HG02642 (cell line): ENCODE data around the gene TGM1.

Experiments used
- ATAC-seq: cut with Tn5 transposase; IDR thresholded peaks from one replicate; pipeline ENCODE4 v1.9.1; 2021; ENCODE audit warnings: mild to moderate bottlenecking; ENCODE audit not compliant: unreplicated experiment, poor library complexity

TGM1 gene

GRCh38 chr14:24293525-24293924 lies 30.5 kb upstream of the TGM1 start:
- no peak for ATAC-seq

GRCh38 chr14:24292118-24292807 lies 29.3 kb upstream of the TGM1 start:
- ATAC-seq: no peak

- no peak for ATAC-seq
Observed at GRCh38 chr14:24291446-24292117, 28.6 kb upstream of the TGM1 start.

DNA sequence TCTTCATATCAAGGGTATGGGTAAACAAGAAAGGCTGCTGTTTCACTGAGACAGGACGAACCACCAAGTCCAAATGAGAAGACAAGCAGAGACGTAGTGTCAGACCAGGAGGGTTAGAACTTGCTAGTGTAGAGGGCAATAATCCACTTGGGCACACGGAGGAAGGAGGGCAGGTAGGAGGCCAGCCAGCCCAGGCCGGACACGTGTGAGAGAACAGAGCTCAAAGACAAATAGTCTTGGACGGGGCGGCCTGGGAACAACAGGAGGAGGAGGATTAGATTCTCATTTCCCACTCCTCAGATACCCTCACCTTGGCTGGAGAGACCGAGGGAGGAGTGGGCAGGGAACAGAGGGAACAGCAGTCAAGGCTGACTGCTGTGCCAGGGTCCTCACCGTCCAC lies 27.8 kb upstream of the TGM1 start:
- no peak for ATAC-seq

GRCh38 chr14:24289649-24290280 lies 26.8 kb upstream of the TGM1 start:
- ATAC-seq: no peak

DNA sequence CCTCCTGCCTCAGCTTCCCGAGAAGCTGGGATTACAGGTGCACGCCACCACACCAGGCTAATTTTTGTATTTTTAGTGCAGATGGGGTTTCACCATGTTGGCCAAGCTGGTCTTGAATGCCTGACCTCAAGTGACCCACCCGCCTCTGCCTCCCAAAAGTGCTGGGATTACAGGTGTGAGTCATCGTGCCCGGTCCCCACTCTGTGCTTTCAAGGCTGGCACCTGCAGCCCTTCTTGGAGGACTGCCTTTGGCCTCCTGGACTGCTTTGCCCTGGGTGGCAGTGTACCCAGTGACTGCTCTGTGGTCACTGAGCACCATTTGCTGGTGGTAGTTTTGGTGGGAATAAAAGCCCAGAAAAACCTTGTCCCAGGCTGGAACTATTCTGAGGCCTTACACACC lies 24.0 kb upstream of the TGM1 start:
- ATAC-seq: no peak

- ATAC-seq: no peak
Observed at GRCh38 chr14:24285351-24285750, 22.4 kb upstream of the TGM1 start.

GRCh38 chr14:24284501-24285035 lies 21.6 kb upstream of the TGM1 start:
- ATAC-seq: no peak

GRCh38 chr14:24283796-24284460 lies 21.0 kb upstream of the TGM1 start:
- ATAC-seq: no peak

- ATAC-seq: no peak
Observed at GRCh38 chr14:24282736-24283135, 19.8 kb upstream of the TGM1 start.

GRCh38 chr14:24281636-24282035 lies 18.7 kb upstream of the TGM1 start:
- no peak for ATAC-seq

GRCh38 chr14:24280797-24281460 lies 18.0 kb upstream of the TGM1 start:
- ATAC-seq: no peak

DNA sequence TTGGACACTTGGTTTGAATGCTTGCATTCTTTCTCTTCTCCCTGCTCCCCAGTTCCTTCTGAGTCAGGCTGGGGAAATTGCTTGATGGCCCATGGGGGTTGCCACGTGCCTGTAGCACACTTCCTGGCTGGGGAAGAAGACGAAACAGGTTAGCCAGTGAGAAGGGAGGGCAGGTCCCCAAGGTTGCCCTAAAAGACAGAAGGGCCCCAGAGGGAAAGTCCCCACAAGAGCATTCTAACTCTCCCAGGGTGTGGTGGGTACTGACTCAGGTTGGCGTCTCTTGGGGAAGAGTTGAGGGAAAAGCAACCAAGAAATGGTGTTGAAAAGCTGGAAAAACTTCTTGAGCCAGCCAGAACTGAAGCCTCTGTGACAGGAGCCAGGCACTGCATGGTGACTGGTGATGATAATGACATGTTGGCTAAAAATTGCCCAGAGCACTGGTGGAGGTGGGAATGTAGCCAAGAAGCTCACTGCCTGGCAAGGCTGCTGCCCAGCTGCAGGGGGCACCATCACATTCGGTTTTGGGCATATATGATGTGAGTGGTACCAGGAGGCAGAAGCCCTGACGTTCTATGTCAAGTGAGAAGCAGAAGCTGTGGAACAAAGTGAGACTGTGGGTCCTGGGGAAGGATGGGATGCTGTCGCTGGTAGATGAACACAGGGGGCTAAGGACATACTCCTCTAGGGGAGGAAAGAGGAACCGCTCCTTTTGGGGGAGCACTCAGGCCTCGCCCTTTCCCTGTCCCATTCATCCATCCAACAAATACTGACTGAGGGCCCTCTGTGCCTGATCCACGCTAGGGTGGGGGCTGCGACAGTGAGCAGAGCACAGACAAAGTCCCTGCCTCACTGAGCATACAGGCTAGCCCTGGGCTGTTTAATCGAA lies 16.6 kb upstream of the TGM1 start:
- ATAC-seq: peak; percentile 68

DNA sequence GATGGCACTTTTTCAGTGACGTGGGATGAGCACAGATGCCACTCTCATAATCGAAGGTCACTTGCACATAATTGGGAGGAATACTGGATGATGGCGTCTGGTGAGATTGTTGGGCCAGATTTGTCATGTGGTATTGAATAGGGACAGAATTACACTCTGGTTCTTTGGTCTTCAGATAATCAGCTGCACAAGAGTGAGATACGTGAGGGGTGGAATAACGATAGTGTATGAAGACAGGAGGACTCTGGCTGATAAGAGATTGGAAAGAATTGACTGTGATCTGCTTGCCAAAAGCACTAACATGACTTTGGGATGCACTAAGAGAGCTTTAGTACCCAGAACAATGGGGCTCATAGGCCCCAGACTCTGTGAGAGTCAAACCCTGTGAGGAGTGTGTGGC lies 15.4 kb upstream of the TGM1 start:
- no peak for ATAC-seq

- no peak for ATAC-seq
Observed at GRCh38 chr14:24277606-24278321, 14.8 kb upstream of the TGM1 start.

DNA sequence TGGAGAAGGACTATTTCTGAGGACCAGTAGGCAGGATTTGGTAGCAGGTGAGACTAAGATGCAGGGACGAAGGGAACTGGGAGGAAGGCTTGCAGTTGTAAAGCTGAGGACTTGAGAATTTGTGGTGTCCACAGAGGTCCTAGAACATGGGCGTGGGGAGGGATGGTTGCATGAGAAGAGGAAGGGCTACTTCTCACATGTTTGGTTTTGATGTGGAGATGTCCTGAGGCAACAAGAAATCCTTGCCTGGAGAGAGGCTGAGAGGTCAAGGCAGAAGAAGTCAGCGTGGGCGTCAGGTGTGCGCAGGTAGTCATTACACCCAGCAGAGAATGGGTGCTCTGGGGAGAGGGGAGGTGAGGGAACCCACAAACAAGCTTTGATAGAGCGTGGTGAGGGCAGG lies 14.1 kb upstream of the TGM1 start:
- ATAC-seq: no peak

DNA sequence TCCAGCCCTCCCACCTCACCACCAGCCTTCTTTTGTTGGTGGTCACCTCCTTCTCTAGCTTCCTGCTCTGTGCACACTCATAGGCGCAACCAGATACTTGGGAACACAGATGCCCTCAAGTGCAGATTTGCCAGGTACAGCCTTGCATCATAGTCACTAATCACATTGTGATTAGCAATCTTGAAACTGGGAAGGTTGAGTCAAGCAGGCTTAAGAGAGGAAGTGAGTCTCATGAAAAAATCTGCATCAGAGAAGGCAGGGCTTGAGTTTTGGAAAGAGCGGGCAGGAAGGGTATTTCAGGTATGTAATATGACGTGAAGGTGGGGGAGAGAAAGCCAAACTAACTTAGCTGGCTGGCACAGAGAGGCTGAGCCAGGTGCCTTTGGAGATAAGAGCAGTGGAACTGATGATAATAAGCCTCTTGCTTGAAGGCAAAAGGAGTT lies 11.1 kb upstream of the TGM1 start:
- peak; percentile 40 for ATAC-seq

GRCh38 chr14:24273422-24273998 lies 10.5 kb upstream of the TGM1 start:
- ATAC-seq: no peak
